HepG2 (cell line): Measurements from ENCODE around the gene NMT2. TPM values are rescaled to one million over a fixed set of nuclear protein-coding genes. Genes with fewer than 3 reads are reported as not detected.

Experiments used
- BRCA1 ChIP-seq: sonication (generic); formaldehyde crosslinking; IDR thresholded peaks from 2 replicates; pipeline ENCODE4 v1.4.0; 2020; ENCODE audit warnings: missing genetic modification reagents
- CCDC6 ChIP-seq: sonication (generic); formaldehyde crosslinking; IDR thresholded peaks from 2 replicates; pipeline ENCODE4 v1.8.1; 2022; ENCODE audit warnings: mild to moderate bottlenecking, missing genetic modification reagents, moderate library complexity
- CENPBD1 ChIP-seq: sonication (generic); formaldehyde crosslinking; IDR thresholded peaks from 2 replicates; pipeline ENCODE4 v1.8.0; 2022; ENCODE audit warnings: missing genetic modification reagents, low read depth, mild to moderate bottlenecking, borderline replicate concordance
- DBP ChIP-seq: sonication (generic); formaldehyde crosslinking; IDR thresholded peaks from 2 replicates; pipeline ENCODE4 v1.4.0; 2020; ENCODE audit warnings: missing genetic modification reagents; ENCODE audit errors: not compliant biosample characterization
- FOSL1 ChIP-seq: sonication (generic); formaldehyde crosslinking; IDR thresholded peaks from 2 replicates; pipeline ENCODE4 v1.9.0; 2021; ENCODE audit warnings: missing genetic modification reagents, borderline replicate concordance
- GABPA ChIP-seq, 2 experiments: IDR thresholded peaks; 2 replicates each; pipeline ENCODE4 v1.6.1; 2011 to 2016; ENCODE audit warnings: low read depth in 2 of 2, low read length in 1 of 2, missing biosample characterization in 1 of 2, missing genetic modification characterization in 1 of 2
- GABPB1 ChIP-seq: IDR thresholded peaks from 2 replicates; pipeline ENCODE4 v1.6.1; 2016; ENCODE audit warnings: mild to moderate bottlenecking, missing genetic modification reagents, moderate library complexity, missing compliant biosample characterization
- KAT8 ChIP-seq: IDR thresholded peaks from 2 replicates; pipeline ENCODE4 v1.6.1; 2016; ENCODE audit warnings: missing genetic modification reagents, missing compliant biosample characterization
- KDM6A ChIP-seq: IDR thresholded peaks from 2 replicates; pipeline ENCODE4 v1.6.1; 2016; ENCODE audit warnings: low read depth
- MBD4 ChIP-seq: IDR thresholded peaks from 2 replicates; pipeline ENCODE4 v1.6.1; 2012; ENCODE audit warnings: low read length, inconsistent platforms, borderline replicate concordance
- MLLT10 ChIP-seq: sonication (generic); formaldehyde crosslinking; IDR thresholded peaks from 2 replicates; pipeline ENCODE4 v1.4.0; 2020; ENCODE audit warnings: missing genetic modification reagents
- MTA1 ChIP-seq: sonication (generic); formaldehyde crosslinking; IDR thresholded peaks from 2 replicates; pipeline ENCODE4 v1.4.0; 2020; ENCODE audit warnings: missing genetic modification reagents, mild to moderate bottlenecking, borderline replicate concordance
- NPAS2 ChIP-seq: sonication (generic); formaldehyde crosslinking; IDR thresholded peaks from 2 replicates; pipeline ENCODE4 v1.8.0; 2022; ENCODE audit warnings: mild to moderate bottlenecking, missing genetic modification reagents, borderline replicate concordance
- NR2C2 ChIP-seq: sonication (generic); formaldehyde crosslinking; IDR thresholded peaks from 2 replicates; pipeline ENCODE4 v1.4.0; 2020; ENCODE audit warnings: missing genetic modification reagents, mild to moderate bottlenecking, moderate library complexity, borderline replicate concordance
- NR2F6 ChIP-seq, 2 experiments: IDR thresholded peaks; 2 replicates each; pipeline ENCODE4 v1.6.1; 2016; ENCODE audit warnings: antibody characterized with exemption in 1 of 2, mild to moderate bottlenecking in 1 of 2
- RELA ChIP-seq: sonication (generic); formaldehyde crosslinking; IDR thresholded peaks from 2 replicates; pipeline ENCODE4 v1.4.0; 2020; ENCODE audit warnings: missing genetic modification reagents
- RFX1 ChIP-seq: fragments of 450-650 bp; IDR thresholded peaks from 2 replicates; pipeline ENCODE4 v1.6.1; 2017
- SCMH1 ChIP-seq: sonication (generic); formaldehyde crosslinking; IDR thresholded peaks from 2 replicates; pipeline ENCODE4 v1.9.0; 2021; ENCODE audit warnings: missing genetic modification reagents, mild to moderate bottlenecking, borderline replicate concordance
- SMAD9 ChIP-seq: sonication (generic); formaldehyde crosslinking; IDR thresholded peaks from 2 replicates; pipeline ENCODE4 v1.5.1; 2020; ENCODE audit warnings: mild to moderate bottlenecking, missing genetic modification reagents
- SPEN ChIP-seq: sonication (generic); formaldehyde crosslinking; IDR thresholded peaks from 2 replicates; pipeline ENCODE4 v1.5.1; 2020; ENCODE audit warnings: low read depth, mild to moderate bottlenecking, missing genetic modification reagents
- TBX2 ChIP-seq: sonication (generic); formaldehyde crosslinking; IDR thresholded peaks from 2 replicates; pipeline ENCODE4 v1.5.0; 2020; ENCODE audit warnings: missing genetic modification reagents, mild to moderate bottlenecking, borderline replicate concordance
- ZBTB49 ChIP-seq: sonication (generic); formaldehyde crosslinking; IDR thresholded peaks from 2 replicates; pipeline ENCODE4 v1.4.0; 2020; ENCODE audit warnings: missing genetic modification reagents, borderline replicate concordance
- ZC3H13 ChIP-seq: sonication (generic); formaldehyde crosslinking; IDR thresholded peaks from 2 replicates; pipeline ENCODE4 v1.8.1; 2023; ENCODE audit warnings: mild to moderate bottlenecking, missing genetic modification reagents, moderate library complexity
- ZNF552 ChIP-seq: sonication (generic); formaldehyde crosslinking; IDR thresholded peaks from 2 replicates; pipeline ENCODE4 v1.9.0; 2022; ENCODE audit warnings: missing genetic modification reagents, mild to moderate bottlenecking, borderline replicate concordance
- ZNF556 ChIP-seq: sonication (generic); formaldehyde crosslinking; IDR thresholded peaks from 2 replicates; pipeline ENCODE4 v1.4.0; 2020; ENCODE audit warnings: mild to moderate bottlenecking, missing genetic modification reagents, borderline replicate concordance
- ZNF703 ChIP-seq: sonication (generic); formaldehyde crosslinking; IDR thresholded peaks from 2 replicates; pipeline ENCODE4 v1.5.1; 2020; ENCODE audit warnings: missing genetic modification reagents, mild to moderate bottlenecking, moderate library complexity, borderline replicate concordance
- polyA plus RNA-seq, 8 experiments: library from polyadenylated mRNA; depleted of rRNA in 3 of 8; stranded (reverse) in 7 of 8; unstranded in 1 of 8; fragments of >200 nt; fragmentation: Illumina TruSeq in 4 of 8; extraction: Trizol in 4 of 8; gene quantifications; 2 replicates each; pipeline versions ENCODE4 v1.2.1 to v1.2.3, GENCODE V29; 2011 to 2016; ENCODE audit warnings: low read depth in 4 of 8, missing spikeins in 1 of 8, mixed read lengths in 1 of 8; ENCODE audit not compliant: insufficient read depth in 1 of 8
- total RNA-seq, 5 experiments: library from RNA; depleted of rRNA; stranded (reverse); fragments of >200 nt; fragmentation: Illumina TruSeq; extraction: Trizol; gene quantifications; 2 replicates each; pipeline ENCODE4 v1.2.3, GENCODE V29; 2016; ENCODE audit warnings: low read depth in 1 of 5

NMT2 gene
- total and polyA plus RNA-seq, 2 of the 13 experiments (the other 11 are each of a cell fraction or from before 2014, with no cell fraction given), result 10.1 to 23.8 TPM

GRCh38 chr10:15169555-15170401, 1.3 kb upstream of the NMT2 start (continued):
- TF ChIP-seq SMAD9 (CRISPR knock-in tag), result no peak
- no peak for TF ChIP-seq ZNF552 (CRISPR knock-in tag)
- TF ChIP-seq KDM6A (CRISPR knock-in tag), result no peak
- TF ChIP-seq FOSL1 (CRISPR knock-in tag), result no peak
- no peak for TF ChIP-seq DBP
- no peak for TF ChIP-seq ZNF556 (CRISPR knock-in tag)
- TF ChIP-seq NPAS2, result no peak
- TF ChIP-seq ZNF703 (CRISPR knock-in tag), result no peak
- no peak for TF ChIP-seq ZC3H13 (CRISPR knock-in tag)
- TF ChIP-seq SCMH1, result no peak
- no peak for TF ChIP-seq GABPA (IDR thresholded peaks at IDR 0.05; ENCODE audit: low read depth, low read length)
- TF ChIP-seq GABPA (CRISPR knock-in tag; IDR thresholded peaks at IDR 0.05; ENCODE audit: low read depth), result peak; percentile 64; the same call in 1 of the 2 replicates
- no peak for TF ChIP-seq NR2F6 (IDR thresholded peaks at IDR 0.05)
- 0 out of 2 replicates have a peak, but pooled peaks have one; percentile 15 for TF ChIP-seq NR2F6 (CRISPR knock-in tag; IDR thresholded peaks at IDR 0.05)
- 0 out of 2 replicates have a peak, but pooled peaks have one; percentile 23 for TF ChIP-seq KAT8 (CRISPR knock-in tag)
- no peak for TF ChIP-seq BRCA1 (CRISPR knock-in tag)
- no peak for TF ChIP-seq NR2C2 (CRISPR knock-in tag)
- TF ChIP-seq ZBTB49 (CRISPR knock-in tag), result no peak
- no peak for TF ChIP-seq SPEN (CRISPR knock-in tag)
- TF ChIP-seq MBD4, result no peak
- TF ChIP-seq MTA1, result no peak
- peak; percentile 30; the same call in 1 of the 2 replicates for TF ChIP-seq GABPB1 (CRISPR knock-in tag)
- no peak for TF ChIP-seq CENPBD1 (CRISPR knock-in tag)
- no peak for TF ChIP-seq TBX2 (CRISPR knock-in tag)
- no peak for TF ChIP-seq RELA
- TF ChIP-seq RFX1, result no peak
- TF ChIP-seq CCDC6 (CRISPR knock-in tag), result no peak
- no peak for TF ChIP-seq MLLT10 (CRISPR knock-in tag)
